SH-SY5Y (cell line): ENCODE results near the gene NAGPA.

Source experiments
- GATA2 ChIP-seq: IDR thresholded peaks from 2 replicates; pipeline ENCODE4 v1.6.1; 2011; ENCODE audit warnings: mild to moderate bottlenecking, low read depth, low read length
- GATA3 ChIP-seq: IDR thresholded peaks from 2 replicates; pipeline ENCODE4 v1.6.1; 2011; ENCODE audit warnings: low read depth, mild to moderate bottlenecking, low read length, moderate library complexity

DNA sequence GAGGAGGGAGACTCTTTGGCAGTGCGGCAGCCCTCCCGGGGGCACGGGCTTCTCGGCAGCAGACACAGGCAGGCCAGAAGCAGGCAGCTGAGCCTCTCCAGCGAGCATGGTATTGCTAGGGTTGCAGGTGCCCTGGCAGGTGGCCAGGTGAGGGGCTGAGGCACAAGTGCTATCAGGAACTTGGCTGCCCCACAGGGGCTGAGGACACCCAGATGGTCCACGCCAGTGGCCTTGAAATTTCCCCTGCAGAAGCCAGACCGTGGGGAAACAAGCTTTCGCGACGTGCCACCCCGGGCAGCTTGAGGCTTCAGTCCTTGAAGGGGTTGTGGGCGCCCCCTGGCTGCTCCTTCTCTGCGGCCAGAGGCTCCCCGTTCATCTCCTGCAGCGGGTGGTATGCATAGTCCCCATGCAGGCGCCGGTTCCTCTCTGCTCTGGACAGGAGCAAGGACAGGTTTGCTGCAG, 8.5 kb downstream of the NAGPA start:
- TF ChIP-seq GATA2 = no peak
- TF ChIP-seq GATA3 = no peak
